PC-9 (cell line): ENCODE data around the gene LEFTY1. TPM values are rescaled to one million over a fixed set of nuclear protein-coding genes. Genes with fewer than 3 reads are reported as not detected.

Experiments used
- BruUV-seq: library from RNA; stranded (reverse); fragments of 400-500 nt; replicated peaks from 2 replicates; lab custom pipeline; 2021; lab: Mats Ljungman, UMichigan
- CTCF ChIA-PET: fragments of 300-600 bp; sonication (Branson Sonifier 250); formaldehyde crosslinking; loops from one replicate; lab custom pipeline; 2022; ENCODE audit warnings: antibody characterized with exemption; lab: Charles Lee
- POLR2A ChIA-PET: fragments of 300-600 bp; sonication (Branson Sonifier 250); formaldehyde crosslinking; loops from one replicate; lab custom pipeline; 2022; ENCODE audit warnings: antibody characterized with exemption; ENCODE audit not compliant: unreplicated experiment; lab: Charles Lee
- DNase-seq, 2 experiments: peaks; one replicate each; pipeline versions ENCODE4 v3.0.0 to v3.0.0-alpha.2; 2015 to 2022; ENCODE audit warnings: mixed read lengths in 1 of 2
- H2AFZ ChIP-seq: fragments of 200-600 bp; sonication (generic); 2 replicates; pipeline ENCODE4 v1.8.1; 2017; ENCODE audit warnings: antibody characterized with exemption
- H3F3A ChIP-seq: fragments of 200-600 bp; sonication (generic); 2 replicates; pipeline ENCODE4 v1.8.1; 2017; ENCODE audit warnings: antibody characterized with exemption, mild to moderate bottlenecking, low read depth; ENCODE audit not compliant: insufficient read depth
- H3K27ac ChIP-seq: fragments of 200-600 bp; sonication (generic); 2 replicates; pipeline ENCODE4 v1.6.1; 2016; ENCODE audit warnings: mixed run types
- H3K27me3 ChIP-seq: fragments of 200-600 bp; sonication (generic); 2 replicates; pipeline ENCODE4 v1.6.1; 2016; ENCODE audit warnings: low read depth, mixed run types; ENCODE audit not compliant: insufficient read depth
- H3K36me3 ChIP-seq: fragments of 200-600 bp; sonication (generic); 2 replicates; pipeline ENCODE4 v1.6.1; 2016; ENCODE audit warnings: low read depth, mixed run types
- H3K4me1 ChIP-seq: fragments of 200-600 bp; sonication (generic); replicated peaks from 2 replicates; pipeline ENCODE4 v1.6.1; 2016; ENCODE audit warnings: mixed run types; ENCODE audit not compliant: insufficient read depth
- H3K4me2 ChIP-seq: fragments of 200-600 bp; sonication (generic); 2 replicates; pipeline ENCODE4 v1.6.1; 2017; ENCODE audit warnings: mixed run types
- H3K4me3 ChIP-seq: fragments of 200-600 bp; sonication (generic); 2 replicates; pipeline ENCODE4 v1.6.1; 2016; ENCODE audit warnings: mixed run types
- H3K79me2 ChIP-seq: fragments of 200-600 bp; sonication (generic); 2 replicates; pipeline ENCODE4 v1.6.1; 2017; ENCODE audit warnings: low read depth, mixed run types
- H3K9me2 ChIP-seq: fragments of 200-600 bp; sonication (generic); 2 replicates; pipeline ENCODE4 v1.8.1; 2017; ENCODE audit warnings: mild to moderate bottlenecking; ENCODE audit not compliant: insufficient read depth
- H3K9me3 ChIP-seq: fragments of 200-600 bp; sonication (generic); 2 replicates; pipeline ENCODE4 v1.8.1; 2016; ENCODE audit warnings: low read depth; ENCODE audit not compliant: insufficient read depth
- H4K20me1 ChIP-seq: fragments of 200-600 bp; sonication (generic); 2 replicates; pipeline ENCODE4 v1.8.1; 2017; ENCODE audit not compliant: insufficient read depth
- EZH2 ChIP-seq: fragments of 200-600 bp; sonication (generic); IDR thresholded peaks from 2 replicates; pipeline ENCODE4 v1.8.0; 2017; ENCODE audit warnings: antibody characterized with exemption, low read depth
- intact Hi-C: fragments of 100-400 bp; cut with micrococcal nuclease; formaldehyde crosslinking; loops from one replicate; pipeline ENCODE4 v1.10.0; 2022; ENCODE audit not compliant: unreplicated experiment
- total RNA-seq: library from RNA; stranded (reverse); gene quantifications from 2 replicates; pipeline ENCODE4 v1.2.3, GENCODE V29; 2021
- TF ChIP-seq, protein P1 (sequence below): fragments of 200-600 bp; sonication (generic); conservative IDR thresholded peaks from 2 replicates; pipeline ENCODE4 v1.6.1; 2017; ENCODE audit warnings: mixed run types, antibody characterized with exemption, mild to moderate bottlenecking, moderate library complexity

The LEFTY1 gene
- total RNA-seq, 1 experiment from 2014 or later = not detected

DNA sequence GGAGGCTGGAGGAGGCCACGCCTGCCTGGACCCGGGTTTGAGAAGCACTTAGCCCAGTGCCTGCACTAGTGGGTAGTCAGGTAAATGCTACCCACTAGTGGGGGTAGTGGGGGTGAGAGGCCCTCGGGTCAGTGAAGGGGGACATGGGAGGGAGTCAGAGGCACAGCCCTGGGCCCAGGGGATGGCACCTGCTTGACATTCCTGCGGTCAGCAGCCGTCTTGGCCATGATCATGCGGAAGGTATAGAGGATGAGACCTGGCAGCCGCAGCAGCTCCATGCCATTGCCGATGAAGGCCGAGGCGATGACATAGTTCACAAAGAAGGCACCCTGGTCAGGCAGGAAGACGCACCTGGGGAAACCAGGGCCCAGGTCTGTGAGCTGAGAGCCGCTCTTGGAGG is 35.5 kb downstream of the LEFTY1 start:
- H3K27ac ChIP-seq = no peak overlapping the region
- ChIA-PET CTCF (no interaction called here), POLR2A (no interaction called here)
- H4K20me1 ChIP-seq = no peaks in the 10 kb centered on the region
- no peaks in the 10 kb centered on the region for H3K79me2 ChIP-seq
- H3F3A ChIP-seq = peaks cover 21% of the 10 kb centered on the region; the same call in 1 of the 2 replicates
- H3K4me2 ChIP-seq = no peak overlapping the region
- H3K27me3 ChIP-seq = no peaks in the 10 kb centered on the region
- H3K4me1 ChIP-seq = no peaks in the 10 kb centered on the region
- peaks cover 8% of the 10 kb centered on the region; the same call in 1 of the 2 replicates for H3K36me3 ChIP-seq
- H3K9me2 ChIP-seq = no peaks in the 10 kb centered on the region
- no peak for TF ChIP-seq EZH2
- TF ChIP-seq, protein P1, sequence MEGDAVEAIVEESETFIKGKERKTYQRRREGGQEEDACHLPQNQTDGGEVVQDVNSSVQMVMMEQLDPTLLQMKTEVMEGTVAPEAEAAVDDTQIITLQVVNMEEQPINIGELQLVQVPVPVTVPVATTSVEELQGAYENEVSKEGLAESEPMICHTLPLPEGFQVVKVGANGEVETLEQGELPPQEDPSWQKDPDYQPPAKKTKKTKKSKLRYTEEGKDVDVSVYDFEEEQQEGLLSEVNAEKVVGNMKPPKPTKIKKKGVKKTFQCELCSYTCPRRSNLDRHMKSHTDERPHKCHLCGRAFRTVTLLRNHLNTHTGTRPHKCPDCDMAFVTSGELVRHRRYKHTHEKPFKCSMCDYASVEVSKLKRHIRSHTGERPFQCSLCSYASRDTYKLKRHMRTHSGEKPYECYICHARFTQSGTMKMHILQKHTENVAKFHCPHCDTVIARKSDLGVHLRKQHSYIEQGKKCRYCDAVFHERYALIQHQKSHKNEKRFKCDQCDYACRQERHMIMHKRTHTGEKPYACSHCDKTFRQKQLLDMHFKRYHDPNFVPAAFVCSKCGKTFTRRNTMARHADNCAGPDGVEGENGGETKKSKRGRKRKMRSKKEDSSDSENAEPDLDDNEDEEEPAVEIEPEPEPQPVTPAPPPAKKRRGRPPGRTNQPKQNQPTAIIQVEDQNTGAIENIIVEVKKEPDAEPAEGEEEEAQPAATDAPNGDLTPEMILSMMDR = no peak
- no peak for DNase-seq
- no peak overlapping the region for H2AFZ ChIP-seq
- H3K4me3 ChIP-seq = no peak overlapping the region
- H3K9me3 ChIP-seq = no peaks in the 10 kb centered on the region
- intact Hi-C loops = no loop called here
- BruUV-seq = no TSS peak

DNA sequence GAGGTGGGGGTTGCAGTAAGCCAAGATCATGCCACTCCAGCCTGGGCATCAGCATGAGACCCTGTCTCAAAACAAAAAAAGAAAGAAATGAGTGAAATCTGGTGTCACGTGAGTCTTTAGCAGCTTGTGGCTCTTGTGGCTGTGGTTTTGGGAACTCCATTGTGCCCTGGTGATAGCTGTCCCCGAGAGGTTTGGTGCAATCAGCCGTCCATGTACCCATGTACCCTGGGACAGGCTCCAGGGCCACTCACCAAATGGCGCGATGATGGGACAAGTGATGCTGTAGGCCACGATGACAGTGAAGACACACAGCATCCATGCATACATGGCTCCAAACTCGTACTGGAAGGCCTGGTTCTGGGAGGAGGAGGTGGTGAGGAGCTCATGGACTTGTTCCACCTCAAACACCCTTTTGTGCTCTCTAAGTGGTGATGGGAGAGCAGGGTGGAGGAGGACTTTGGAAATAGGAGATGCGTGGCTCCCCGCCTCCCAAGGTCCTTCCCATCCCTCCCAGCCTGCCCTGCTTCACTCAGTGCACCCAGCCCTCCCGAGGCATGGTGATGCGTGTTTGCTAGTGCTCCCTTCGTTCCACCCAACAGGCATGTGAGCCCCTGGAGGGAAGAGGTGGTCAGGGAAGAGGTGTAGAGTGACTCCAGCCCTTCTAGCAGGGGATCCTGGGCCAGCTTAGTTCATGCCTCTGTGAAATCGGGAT is 36.4 kb downstream of the LEFTY1 start:
- no TSS peak for BruUV-seq
- TF ChIP-seq, protein P1 = no peak
- TF ChIP-seq EZH2 = no peak
- H3K36me3 ChIP-seq = peaks cover 10% of the 10 kb centered on the region; the same call in 1 of the 2 replicates
- CTCF ChIA-PET = no interaction called here
- no peaks in the 10 kb centered on the region for H3K9me2 ChIP-seq
- no peak overlapping the region for H3K27ac ChIP-seq
- no peak overlapping the region for H3K4me2 ChIP-seq
- no peak for DNase-seq
- H4K20me1 ChIP-seq = no peaks in the 10 kb centered on the region
- no peaks in the 10 kb centered on the region for H3K9me3 ChIP-seq
- H3F3A ChIP-seq = peaks cover 23% of the 10 kb centered on the region; the same call in 1 of the 2 replicates
- no peaks in the 10 kb centered on the region for H3K4me1 ChIP-seq
- H3K4me3 ChIP-seq = no peak overlapping the region
- no peak overlapping the region for H2AFZ ChIP-seq
- intact Hi-C loops = no loop called here
- no peaks in the 10 kb centered on the region for H3K79me2 ChIP-seq
- no peaks in the 10 kb centered on the region for H3K27me3 ChIP-seq
- POLR2A ChIA-PET = no interaction called here

DNA sequence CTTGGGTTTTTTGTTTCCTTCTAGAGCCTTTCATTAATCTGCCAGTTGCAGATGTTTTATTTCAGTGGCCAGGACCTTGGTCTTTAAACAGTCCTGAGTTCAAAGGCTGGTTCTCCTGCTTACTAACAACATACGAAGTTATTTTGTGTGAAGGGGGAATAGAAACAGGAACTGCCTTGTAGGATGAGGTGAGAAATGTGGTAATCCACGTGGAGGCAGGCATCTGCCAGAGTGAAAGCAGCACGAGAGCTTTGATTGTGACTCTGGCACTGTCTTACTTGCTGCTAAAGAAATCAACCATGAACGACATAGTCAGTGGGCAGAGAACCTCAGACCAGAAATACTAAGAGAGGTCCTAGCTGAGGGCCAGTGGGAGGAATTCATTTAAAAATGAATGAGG is 37.1 kb downstream of the LEFTY1 start:
- ChIA-PET POLR2A (no interaction called here), CTCF (no interaction called here)
- H3K4me3 ChIP-seq = no peak overlapping the region
- no peaks in the 10 kb centered on the region for H3K27me3 ChIP-seq
- no peak overlapping the region for H3K4me2 ChIP-seq
- no TSS peak for BruUV-seq
- TF ChIP-seq, protein P1 = no peak
- TF ChIP-seq EZH2 = no peak
- H4K20me1 ChIP-seq = no peaks in the 10 kb centered on the region; the same call in 1 of the 2 replicates
- H3K9me3 ChIP-seq = no peaks in the 10 kb centered on the region
- peaks cover 27% of the 10 kb centered on the region; the same call in 1 of the 2 replicates for H3F3A ChIP-seq
- intact Hi-C loops = no loop called here
- H3K9me2 ChIP-seq = no peaks in the 10 kb centered on the region
- no peak overlapping the region for H2AFZ ChIP-seq
- peaks cover 11% of the 10 kb centered on the region for H3K36me3 ChIP-seq
- no peaks in the 10 kb centered on the region for H3K4me1 ChIP-seq
- H3K79me2 ChIP-seq = no peaks in the 10 kb centered on the region
- DNase-seq = no peak
- no peak overlapping the region for H3K27ac ChIP-seq
